Prostate gland (tissue), 2 donors: ENCODE data around the gene TMEM214.

Source experiments
- POLR2A ChIP-seq: fragments of 450-650 bp; IDR thresholded peaks from one replicate; pipeline ENCODE4 v1.6.1; 2016; ENCODE audit warnings: antibody characterized with exemption, mild to moderate bottlenecking
- POLR2AphosphoS5 ChIP-seq: sonication (generic); formaldehyde crosslinking; IDR thresholded peaks from one replicate; pipeline ENCODE4 v1.6.1; 2017; ENCODE audit warnings: antibody characterized with exemption
- TF ChIP-seq, protein P1 (sequence below), 4 experiments: fragments of 200-600 bp in 2 of 4; fragments of 450-650 bp in 2 of 4; sonication (generic) in 2 of 4; IDR thresholded peaks; 1 replicate in 3 of 4; 2 replicates in 1 of 4; pipeline ENCODE4 v1.5.1; 2016 to 2019; ENCODE audit warnings: antibody characterized with exemption in 4 of 4, mild to moderate bottlenecking in 2 of 4, moderate library complexity in 2 of 4

DNA sequence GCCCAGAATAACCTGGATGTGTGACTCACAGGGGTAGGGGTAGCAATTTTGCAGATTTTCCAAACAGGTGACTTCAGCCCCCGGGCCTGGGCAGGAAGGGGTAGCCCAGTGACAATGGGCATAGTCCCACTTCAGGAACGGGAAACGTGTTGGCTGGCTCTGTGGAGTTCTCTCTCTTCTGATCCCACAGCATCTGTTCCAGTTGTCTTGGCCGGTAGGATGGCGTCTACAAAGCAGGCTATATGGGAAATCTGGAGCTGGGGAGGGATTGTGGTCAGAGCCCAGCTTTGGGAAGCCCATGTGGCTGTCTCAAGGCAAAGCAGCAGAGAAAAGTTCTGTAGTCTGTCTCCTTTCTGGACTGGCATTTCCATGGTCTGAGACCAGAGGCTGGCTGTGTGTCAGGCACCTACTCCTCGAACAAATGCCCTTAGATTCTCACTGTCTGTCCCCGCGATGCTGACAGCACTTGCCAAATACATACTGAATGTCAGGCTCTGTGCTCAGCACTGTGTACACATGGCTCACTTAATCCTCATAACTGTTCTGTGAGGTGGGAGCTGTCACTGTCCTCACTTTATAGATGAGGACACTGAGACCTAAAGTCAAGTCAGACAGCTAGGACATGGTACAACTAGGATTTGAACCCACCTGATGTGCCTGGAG is 17.9 kb upstream of the TMEM214 start:
- TF ChIP-seq, protein P1, sequence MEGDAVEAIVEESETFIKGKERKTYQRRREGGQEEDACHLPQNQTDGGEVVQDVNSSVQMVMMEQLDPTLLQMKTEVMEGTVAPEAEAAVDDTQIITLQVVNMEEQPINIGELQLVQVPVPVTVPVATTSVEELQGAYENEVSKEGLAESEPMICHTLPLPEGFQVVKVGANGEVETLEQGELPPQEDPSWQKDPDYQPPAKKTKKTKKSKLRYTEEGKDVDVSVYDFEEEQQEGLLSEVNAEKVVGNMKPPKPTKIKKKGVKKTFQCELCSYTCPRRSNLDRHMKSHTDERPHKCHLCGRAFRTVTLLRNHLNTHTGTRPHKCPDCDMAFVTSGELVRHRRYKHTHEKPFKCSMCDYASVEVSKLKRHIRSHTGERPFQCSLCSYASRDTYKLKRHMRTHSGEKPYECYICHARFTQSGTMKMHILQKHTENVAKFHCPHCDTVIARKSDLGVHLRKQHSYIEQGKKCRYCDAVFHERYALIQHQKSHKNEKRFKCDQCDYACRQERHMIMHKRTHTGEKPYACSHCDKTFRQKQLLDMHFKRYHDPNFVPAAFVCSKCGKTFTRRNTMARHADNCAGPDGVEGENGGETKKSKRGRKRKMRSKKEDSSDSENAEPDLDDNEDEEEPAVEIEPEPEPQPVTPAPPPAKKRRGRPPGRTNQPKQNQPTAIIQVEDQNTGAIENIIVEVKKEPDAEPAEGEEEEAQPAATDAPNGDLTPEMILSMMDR (IDR thresholded peaks at IDR 0.05), result no peak
- no peak for TF ChIP-seq POLR2AphosphoS5
- TF ChIP-seq POLR2A, result no peak
